ENCODE data around the gene KIF26A.
A peak's percentile ranks its signal among the peaks of the same experiment; 100 is the strongest.

Gene KIF26A

DNA sequence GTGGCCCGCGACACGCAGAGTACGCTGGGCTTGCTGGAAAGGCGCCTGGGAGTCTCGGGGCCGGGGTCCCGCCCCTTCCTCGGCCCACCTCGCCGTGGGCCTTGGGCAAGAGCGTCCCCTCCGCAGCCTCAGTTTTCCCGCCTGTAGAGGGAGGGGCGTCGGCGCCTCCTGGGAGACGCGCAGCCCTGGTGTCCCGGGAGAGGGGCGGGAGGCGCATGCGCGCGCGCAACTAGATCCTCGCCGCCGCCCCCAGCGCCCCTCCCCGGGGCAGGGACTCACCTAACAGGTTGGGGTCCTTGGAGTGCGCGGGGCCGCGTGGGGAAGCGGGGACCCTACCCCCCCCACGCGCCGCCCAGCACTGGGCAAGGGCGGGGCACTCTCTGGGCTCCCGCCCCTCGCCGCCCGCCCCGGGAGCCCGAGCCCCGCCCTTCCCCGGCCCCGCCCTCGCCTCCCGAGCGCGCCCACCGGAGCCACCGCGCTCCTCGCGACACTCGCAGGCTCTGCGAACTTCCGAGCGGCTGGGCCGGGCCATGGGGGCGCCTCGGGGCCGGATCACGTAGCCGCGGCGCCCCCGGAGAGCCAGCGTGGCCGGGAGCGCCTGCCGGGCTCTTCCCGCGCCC is at the start of gene KIF26A:
Gene KIF26A, plus strand, starts transcription at position 490 of the 620 bp plus-strand sequence. CDS start 136 bp downstream, outside the sequence.
- Histone ChIP-seq H3K4me3 (peak within 1 kb of the TSS; percentile 26 to 60 (median 39)), H3K27ac (peak within 1 kb of the TSS in 14 of 21 experiments; percentile 3 to 69 (median 41))

DNA sequence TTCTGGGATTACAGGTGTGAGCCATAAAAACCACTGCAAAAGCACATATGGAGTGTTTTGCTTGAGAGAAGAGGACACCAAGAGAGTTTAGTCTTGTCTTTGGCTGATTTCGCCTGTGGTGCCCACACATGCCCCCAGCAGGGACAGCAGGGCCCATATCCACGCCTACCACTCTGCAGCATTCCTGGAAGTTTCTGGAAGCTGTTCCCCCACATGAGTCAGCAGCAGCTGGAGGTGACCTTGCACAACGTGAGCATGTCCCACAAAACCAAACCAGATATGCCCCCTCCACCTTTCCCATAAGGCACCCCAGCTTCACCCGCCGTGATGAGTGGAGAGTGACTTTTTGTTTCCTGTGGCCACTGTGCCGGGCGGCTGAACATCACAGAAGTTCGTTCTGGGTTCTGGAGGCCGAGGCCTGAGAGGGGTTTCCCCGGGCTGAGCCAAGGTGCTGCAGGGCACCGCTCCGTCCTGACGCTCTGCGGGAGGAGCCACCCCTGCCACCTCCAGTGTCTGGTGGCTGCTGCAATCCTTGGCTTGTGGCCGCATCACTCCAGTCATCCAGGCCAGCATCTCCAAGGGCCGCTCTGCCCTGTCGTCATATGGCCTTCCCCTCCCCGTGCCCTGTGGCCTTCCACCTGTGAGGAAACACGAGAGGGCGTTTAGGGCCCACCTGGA is 48.2 kb upstream of the KIF26A start:
- Histone ChIP-seq H3K27ac (no peak overlapping the region), H3K4me3 (no peak overlapping the region)

DNA sequence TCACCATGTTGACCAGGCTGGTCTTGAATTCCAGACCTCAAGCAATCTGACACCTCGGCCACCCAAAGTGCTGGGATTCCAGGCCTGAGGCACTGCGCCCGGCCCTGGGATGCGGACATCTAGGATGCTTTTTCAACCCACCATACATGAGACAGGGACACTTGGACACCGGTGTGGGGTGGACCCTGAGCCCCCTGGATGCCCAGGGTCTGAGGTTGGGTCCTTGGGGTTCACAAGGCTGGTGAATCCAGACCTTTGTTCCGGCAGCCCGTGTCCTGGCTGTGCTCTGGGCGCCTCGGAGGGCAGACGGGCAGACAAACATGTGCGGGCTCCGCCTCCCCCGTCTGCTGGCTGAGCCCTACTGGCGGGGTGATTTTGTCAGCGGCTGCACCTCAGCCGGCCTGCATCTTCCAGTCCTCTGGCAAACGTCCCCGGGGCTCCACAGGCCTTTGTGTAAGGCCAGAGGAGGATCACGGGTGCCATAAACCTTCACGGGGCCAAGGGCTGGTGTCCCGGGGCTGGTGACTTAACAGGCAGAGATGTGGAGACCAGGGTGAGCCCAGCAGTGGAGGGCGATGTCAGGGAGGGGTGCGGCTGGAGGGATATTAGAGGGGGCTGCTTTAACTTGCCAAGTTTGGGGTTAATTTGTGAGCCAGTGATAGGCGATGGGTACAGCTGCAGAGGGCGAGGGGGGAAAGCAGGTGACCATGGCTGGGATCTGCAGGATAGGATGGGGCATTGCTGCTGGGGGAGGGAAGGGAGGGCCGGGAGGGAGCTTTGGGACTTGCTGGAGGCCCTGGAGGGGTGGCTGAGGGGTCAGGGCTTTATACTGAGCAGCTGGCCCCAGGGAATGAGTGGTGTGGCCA is 47.1 kb upstream of the KIF26A start:
- H3K27ac ChIP-seq = no peak overlapping the region

DNA sequence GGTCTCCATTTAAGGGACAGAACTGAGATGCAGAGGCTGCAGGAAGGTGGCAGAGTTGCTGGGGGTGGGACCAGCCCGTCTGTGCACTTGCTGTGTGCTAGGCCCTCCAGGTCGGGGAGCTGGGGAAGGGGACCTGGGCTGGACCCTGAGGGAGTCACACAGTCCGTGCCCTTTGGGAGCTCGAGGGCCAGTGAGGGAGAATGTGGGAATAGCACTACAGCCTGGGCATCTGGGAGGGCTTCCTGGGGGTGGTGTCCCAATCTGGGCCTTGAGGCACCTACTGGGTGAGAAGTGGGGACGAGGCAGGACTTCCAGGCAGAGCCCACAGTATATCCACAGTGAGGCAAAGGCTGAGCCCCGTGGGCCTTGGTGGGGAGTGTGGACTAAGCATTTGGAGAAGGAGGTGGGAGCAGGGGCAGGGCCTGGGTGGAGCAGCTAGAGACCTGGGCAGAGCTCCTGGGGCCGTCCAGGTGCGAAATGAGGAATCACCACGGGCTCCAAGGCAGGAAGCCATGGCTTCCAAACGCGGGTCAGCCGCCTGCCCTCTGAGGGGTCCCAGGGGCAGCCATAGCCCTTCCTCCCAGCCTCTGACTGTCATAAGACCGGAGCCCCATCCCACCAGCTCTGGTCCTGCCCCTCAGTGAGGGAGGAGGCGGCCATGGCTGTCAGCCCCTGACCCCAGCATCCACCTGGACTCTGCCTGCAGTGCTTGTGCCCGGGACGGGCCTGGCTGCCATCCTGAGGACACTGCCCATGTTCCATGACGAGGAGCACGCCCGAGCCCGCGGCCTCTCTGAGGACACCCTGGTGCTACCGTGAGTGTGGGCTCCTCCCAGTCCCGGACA is 46.2 kb upstream of the KIF26A start:
- no peak overlapping the region for H3K4me3 ChIP-seq
- no peak overlapping the region for H3K27ac ChIP-seq

More for the DNA sequence above, 47.1 kb upstream of the KIF26A start:
- no peak overlapping the region for H3K4me3 ChIP-seq

DNA sequence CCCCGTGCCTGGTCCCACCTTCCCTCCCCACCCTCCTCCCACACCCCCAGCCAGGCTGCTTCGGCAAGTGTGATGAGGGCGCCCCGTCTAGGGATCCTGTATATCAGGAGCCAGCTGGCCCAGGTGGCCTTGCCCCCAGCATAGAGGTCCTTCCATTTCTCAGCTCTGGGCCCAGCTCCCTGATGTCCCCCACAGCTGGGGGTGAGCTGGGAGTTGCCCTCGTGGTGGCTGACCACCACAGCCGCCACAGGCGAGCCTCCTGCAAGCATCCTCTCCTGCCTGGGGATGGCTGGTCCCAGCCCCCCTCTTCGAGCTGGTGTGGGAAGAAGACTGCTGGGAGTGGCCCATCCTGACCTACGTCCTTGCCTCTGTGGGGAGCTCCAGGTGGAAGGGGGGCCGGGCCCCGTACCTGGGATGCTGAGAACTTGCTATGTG is 45.4 kb upstream of the KIF26A start:
- Histone ChIP-seq H3K27ac (no peak overlapping the region), H3K4me3 (no peak overlapping the region)

DNA sequence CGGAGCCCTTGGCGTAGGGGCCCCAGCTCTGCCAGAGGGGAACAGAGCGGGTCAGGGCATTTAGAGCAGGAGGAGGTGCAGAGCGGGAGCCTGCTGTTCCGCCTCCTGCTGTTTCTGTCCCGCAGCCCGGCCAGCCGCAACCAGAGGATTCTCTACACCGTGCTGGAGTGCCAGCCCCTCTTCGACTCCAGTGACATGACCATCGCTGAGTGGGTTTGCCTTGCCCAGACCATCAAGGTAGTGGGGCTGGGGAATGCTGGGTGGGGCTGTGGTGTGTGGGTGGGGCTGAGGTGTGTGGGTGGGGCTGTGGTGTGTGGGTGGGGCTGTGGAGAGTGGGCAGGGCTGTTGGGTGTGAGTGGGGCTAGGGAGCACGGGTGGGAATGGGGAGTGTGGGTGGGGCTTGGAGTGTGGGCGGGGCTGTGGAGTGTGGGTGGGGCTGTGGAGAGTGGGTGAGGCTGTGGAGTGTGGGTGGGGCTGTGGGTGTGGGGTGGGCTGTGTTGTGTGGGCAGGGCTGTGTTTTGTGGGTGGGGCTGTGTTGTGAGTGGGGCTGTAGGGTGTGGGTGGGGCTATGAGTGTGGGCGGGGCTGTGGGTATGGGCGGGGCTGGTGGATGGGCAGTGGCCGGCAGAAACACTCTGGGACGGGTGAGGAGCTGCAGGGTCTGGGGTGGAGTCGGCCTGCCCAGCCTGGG is 44.9 kb upstream of the KIF26A start:
- H3K4me3 ChIP-seq = no peak overlapping the region
- no peak overlapping the region for H3K27ac ChIP-seq

DNA sequence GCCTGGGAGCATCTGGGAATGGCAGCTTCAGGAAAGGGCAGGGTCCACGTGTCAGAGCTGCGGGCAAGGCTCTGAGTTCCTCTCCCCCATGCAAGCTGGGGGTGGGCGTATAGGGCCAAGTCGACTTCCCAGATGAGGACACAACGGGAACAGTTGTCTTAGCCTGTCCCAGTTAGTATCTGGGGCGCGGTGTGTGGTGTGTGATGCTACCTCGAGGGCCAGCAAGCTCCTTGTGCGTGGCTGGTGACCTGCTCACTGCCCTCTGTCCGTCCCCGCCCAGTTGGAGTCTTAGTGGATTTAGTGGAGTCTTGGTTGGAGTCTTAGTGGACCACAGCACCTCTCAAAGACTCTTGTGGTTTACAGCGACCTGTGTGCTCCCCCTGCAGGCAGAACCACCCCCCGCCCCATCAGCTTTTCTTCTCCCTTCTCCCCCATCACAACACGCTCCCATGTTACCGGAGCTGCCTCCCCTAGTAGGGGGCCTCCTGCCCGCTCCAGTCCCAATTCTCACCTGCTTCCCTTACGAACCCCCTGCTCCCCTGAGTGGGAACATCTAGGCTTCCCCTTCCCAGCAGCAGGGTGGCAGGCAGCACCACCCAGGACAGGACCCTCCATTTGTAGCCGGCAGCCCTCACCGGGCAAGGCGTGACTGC is 44.2 kb upstream of the KIF26A start:
- Histone ChIP-seq H3K4me3 (no peak overlapping the region), H3K27ac (no peak overlapping the region)

DNA sequence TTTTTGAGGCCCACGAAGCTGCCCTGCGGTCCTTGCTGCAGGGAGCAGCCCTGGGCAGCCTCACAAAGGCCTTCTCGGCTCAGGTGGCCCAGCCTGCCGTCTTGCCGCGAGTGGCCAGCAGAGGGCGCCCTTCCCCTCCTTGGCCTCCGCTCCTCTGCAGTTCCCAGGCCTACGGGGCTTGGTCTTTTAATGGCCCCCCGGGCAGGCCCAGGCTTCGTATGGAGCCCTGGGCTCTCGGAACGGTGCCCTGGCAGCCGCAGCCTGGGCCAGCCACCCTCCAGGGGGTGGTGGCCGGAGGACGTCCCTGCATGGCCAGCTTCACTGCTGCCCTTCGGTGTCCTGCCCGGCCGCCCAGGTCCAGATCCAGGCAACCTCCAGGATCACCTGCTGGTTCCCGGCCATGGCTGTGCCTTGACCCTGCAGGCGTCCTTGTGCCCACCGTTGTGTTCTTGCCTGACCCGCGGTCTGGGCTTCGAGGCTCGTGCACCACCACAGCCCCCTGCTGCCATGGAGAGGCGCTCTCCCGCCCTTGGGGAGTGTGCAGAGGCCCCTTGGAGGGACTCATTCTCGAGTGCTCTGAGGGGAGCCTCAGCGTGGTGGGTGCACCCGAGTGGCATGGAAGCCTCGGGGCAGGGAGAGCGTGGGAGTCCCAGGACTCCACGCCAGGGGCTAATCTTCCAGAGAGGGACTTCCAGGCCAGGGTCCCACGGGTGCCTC is 43.5 kb upstream of the KIF26A start:
- Histone ChIP-seq H3K27ac (no peak overlapping the region), H3K4me3 (no peak overlapping the region)

DNA sequence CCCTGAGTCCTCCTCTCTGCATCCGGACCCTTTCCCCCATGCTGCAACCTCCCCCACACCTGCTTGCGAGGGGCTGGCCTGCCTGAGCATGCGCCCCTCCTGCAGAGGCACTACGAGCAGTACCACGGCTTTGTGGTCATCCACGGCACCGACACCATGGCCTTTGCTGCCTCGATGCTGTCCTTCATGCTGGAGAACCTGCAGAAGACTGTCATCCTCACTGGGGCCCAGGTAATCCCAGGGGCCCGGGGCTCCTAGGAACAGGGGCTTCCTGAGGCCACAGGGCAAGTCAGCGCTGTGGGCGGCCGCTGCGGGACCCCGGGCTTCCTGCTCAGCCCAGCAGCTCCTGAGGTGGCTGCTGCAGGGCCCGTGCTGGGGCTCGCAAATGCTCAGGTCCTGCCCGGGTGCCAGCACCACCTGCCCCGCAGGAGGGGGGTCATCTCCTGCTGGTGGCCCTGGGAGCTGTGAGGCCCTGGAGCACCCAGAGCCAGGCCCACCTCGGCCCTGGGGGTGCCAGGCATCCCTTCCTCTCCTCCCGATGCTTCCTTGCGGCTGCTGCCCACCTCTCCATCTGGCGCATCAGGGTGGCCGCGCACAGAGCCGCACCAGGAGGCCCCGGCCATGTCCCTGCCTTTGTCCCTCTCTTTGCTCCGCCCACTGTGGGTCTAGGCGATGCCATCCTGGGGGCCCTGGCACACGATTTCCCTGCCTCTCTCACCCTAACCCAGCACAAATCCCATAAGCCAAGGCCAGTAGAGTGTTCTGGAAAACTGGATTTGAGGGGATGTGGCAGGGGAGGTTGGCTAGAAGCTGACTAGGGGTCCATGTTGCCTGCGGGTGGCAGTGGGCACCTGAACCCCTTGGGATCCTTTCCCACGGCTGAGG is 42.7 kb upstream of the KIF26A start:
- H3K4me3 ChIP-seq = no peak overlapping the region

DNA sequence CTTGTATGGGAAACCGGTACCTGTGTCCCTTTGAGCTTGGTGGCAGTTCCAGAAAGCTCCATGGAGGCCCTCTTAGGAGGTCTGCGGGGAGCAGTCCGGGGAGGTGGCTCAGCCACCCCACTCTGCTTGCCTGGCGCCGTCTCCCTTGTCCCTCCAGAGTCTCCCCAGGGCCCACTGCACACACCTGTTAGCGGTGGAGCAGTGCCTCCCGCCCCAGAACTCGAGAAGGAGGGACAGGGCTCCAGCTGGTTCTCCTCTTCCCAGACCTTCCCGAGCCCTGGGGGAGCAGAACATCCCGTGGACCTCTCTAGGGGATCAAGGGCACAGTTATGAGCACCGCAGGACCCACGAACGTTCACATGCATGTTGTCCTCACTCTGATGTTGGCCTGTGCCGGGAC is 42.1 kb upstream of the KIF26A start:
- Histone ChIP-seq H3K4me3 (no peak overlapping the region), H3K27ac (no peak overlapping the region)

More for the DNA sequence above, 42.7 kb upstream of the KIF26A start:
- no peak overlapping the region for H3K27ac ChIP-seq

DNA sequence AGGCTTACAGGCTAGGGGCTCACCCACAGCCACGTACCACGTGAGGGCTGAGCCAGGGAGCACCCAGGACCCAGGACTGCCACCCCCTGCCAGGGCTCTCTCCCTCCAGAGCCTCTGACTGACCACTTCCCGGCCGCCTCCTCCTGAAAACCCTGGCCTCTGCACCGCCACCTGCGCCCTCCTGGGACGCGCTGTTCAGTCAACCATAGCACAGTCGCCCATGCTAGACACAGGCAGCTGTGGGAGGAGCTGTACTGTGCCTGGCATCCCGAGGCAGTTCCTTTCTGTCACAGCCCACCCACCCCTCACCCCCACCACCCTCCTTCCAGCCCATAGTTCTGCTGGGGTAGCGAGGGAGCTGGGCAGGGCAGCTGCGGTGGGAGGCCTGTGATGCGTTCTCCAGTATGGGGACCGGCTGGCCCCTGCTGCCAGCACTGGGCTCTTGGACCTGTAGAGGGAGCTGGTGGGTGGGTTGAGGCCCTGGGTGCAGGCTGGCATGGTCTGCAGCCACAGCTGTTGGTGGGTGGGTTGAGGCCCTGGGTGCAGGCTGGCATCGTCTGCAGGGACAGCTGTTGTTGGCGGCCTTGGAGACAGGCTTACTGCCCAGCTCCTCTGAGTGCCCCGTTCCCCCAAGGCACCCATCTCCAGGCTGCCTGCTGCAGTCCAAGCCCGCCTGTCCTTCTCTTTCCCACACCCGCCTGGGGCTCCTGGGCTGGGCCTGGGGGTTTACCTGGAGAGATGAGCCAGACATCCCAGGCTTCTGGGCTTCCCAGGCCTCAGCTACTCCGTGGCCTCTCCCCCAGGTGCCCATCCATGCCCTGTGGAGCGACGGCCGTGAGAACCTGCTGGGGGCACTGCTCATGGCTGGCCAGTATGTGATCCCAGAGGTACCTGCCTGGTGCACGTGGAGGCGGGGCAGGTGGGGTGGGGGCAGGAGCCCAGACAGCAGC is 41.4 kb upstream of the KIF26A start:
- no peak overlapping the region for H3K27ac ChIP-seq
- no peak overlapping the region for H3K4me3 ChIP-seq

DNA sequence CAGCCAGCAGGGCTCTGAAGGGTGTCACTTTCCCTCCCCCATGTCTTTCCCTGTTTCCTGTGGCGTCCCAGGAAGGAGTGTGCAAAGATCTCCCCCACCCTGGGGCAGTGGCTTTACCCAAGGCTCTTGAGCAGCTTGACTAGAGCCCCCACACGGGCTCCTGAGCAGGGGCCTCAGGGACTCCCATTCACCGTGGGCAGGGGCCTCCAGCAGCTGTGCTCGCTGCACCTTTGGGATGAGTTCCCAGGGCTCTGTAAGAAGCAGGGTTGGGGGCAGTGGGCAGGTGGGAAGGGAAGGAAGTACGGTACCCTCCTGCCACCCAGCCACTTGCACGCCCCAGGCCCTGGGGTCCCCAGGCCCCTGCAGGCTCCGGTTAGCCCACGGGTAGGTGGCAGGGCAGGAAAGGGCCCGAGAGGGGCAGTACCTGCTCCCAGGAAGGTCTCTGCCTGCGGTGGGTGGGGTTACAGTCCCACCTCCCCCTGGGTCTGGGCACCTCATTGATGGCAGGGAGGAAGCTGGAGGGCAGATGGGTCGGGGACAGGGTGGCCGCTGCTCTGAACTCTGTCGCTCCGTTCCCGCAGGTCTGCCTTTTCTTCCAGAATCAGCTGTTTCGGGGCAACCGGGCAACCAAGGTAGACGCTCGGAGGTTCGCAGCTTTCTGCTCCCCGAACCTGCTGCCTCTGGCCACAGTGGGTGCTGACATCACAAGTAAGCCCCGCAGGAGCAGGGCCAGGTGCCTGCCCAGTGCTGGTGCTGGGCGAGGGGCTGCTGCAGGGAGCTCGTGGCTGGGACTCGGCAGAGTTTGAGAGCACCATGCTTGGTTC is 39.9 kb upstream of the KIF26A start:
- peak overlapping the region in 1 of 21 experiments; percentile 81 for H3K27ac ChIP-seq
- no peak overlapping the region for H3K4me3 ChIP-seq

DNA sequence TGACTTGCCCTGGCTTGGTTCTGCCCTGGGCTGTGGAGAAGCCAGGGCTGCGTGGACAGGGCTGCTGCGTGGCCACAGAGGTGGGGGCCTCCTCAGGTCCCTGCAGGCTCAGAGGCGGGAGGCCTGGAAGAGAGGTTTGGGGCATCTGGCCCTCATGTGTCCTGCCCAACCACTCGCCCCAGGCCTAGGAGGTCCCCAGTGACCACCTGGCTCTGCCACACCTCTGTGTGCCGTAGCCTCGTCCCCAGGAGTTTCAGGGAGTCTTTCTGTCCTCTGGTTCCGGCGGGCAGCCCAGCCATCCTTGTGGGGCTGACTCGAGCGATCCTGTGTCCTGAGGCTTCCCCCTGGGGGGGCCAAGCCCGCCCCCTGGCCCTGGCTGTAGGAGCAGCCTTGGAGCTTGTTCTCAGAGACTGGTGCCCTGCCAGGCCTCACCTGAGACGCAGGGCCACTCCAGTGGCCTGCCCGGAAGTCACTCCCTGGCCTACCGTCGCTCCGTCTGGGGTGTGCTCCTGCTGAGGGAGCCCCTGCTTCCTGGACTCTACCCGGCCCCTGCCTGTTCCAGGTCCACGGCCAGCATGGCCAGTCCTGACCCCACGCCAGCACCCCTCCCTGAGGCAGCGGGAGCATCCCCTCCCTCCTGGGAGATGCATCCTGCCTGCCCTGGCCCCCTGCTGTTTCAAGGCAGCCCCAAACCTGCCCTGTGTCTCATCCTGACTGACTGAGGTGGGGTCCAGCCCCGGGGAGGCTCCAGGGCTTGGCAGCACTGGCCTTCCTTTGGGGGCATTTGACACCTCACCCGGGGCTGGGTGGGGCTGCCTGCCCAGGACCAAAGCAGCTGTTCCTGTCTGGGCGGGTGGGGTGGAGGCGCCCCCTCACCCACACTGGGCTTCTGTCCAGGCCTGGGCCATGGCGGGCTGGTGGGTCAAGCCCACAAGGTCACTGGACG is 39.0 kb upstream of the KIF26A start:
- Histone ChIP-seq H3K27ac (peak overlapping the region in 17 of 21 experiments; percentile 48 to 86 (median 73)), H3K4me3 (no peak overlapping the region)
